ENCODE measurements around the gene C5orf15. TPM values are rescaled to one million over a fixed set of nuclear protein-coding genes. Genes with fewer than 3 reads are reported as not detected.
"Not testable (repeated sequence)": the region's sequence is repeated elsewhere in the genome, so short reads cannot be mapped to it uniquely, and the experiment has no call there.

C5orf15 gene
- total RNA-seq, 1 donor from 2014 or later = 22.5 TPM

DNA sequence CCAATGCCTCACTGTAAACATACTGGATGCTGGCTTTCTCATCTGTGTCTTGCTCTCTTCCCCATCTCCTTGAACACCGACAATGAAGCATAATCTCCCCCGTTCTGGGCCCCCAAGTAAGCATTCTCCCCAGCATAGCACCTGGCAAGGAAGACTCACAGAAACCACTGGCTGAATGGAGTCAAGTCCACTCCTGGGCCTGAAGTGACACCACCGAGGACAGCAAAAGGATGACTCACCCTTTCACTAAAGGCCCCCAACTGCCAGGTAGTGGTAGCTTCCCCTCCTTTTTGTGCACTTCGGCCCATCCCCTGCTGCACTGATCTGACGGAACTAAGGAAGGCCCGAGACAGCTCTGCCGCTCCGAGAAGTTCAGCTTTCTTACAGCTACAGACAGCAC is 26.9 kb upstream of the C5orf15 start:
- no peak for DNase-seq (ENCODE audit: low spot score)
- intact Hi-C loops (cut with DNase I) = no loop called here

DNA sequence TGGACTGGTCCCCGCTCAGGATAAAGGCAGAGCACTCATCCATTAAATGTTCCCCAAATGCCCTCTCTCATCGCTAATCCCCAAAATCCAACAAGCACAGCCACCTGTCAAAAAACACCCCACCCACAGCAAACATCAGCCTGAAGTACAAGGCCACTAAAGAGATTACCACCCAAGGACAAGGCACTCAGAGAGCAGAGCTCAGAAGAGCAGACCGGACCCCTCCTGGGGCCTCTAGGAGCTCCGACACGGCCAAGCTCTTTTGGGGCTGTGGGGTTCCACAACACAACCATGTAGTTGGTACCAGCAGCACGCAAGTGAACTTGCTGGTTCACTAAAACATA is 26.5 kb upstream of the C5orf15 start:
- intact Hi-C loops (cut with DNase I) = no loop called here
- no peak for DNase-seq (ENCODE audit: low spot score)

DNA sequence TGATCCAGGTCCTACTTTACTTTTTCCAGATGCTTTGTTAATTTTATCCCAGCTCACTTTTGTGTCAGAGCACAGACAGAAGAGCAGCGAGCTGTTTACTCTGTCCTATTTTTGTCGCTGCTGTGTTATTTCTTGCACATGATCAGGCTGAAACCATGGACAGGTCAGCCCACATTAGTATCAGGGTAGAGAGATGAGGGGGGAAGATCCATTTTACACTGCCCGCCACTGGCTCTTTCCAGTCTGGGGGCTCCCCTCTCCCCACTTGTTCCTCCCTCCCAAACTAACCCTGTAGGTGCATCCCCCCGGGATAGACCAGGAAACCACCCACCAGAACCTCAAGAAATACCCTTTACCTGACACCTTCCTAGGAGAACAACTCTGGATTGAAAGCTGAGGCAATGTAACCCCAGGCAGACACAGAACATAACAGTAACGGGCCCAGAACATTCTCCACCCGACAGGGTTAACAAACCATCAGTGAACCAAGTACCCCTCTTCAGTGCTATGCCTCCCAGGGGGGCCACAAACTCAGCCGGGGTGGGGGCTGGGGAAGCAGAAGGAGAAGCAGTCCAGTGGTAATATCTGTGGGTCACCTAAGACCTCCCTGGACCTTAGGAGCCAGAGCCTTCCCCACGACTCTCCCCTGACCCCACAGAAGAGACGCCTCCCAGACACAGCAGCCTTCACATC is 26.0 kb upstream of the C5orf15 start:
- no peak for DNase-seq (ENCODE audit: low spot score)
- intact Hi-C loops (cut with DNase I) = no loop called here

DNA sequence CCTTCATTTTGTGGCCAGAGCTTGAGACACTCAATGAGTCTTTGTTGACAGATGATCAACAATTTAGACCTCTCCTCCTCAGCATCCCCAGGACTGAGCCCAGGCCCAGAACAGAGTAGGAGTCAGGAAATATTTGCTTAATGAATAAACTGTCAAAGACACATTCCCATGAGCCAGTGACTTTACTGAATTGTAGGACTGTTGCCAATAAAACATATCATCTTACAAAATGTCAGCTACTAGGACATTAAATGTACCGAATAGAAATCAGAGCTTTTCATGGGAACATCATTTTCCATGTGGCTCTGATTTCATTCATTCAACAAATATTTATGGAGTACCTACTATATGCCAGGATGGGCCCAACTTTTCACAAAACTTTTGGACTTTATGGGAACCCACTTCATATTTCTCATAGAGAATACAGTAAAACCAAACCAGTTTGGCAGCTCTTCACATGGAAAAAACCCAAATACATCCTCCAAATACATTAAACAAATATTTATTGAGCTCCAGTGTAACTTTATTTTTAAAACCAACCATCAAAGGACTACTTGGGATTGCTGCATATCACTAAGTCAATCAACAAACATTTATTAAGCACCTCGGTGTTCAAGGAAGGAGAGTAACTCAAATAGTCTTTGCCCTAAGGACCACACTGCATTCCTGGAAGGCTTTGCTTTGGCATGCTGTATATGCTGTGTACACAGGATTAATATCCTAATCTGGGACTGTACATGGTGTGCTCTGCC is 24.9 kb upstream of the C5orf15 start:
- intact Hi-C loops (cut with DNase I) = no loop called here

DNA sequence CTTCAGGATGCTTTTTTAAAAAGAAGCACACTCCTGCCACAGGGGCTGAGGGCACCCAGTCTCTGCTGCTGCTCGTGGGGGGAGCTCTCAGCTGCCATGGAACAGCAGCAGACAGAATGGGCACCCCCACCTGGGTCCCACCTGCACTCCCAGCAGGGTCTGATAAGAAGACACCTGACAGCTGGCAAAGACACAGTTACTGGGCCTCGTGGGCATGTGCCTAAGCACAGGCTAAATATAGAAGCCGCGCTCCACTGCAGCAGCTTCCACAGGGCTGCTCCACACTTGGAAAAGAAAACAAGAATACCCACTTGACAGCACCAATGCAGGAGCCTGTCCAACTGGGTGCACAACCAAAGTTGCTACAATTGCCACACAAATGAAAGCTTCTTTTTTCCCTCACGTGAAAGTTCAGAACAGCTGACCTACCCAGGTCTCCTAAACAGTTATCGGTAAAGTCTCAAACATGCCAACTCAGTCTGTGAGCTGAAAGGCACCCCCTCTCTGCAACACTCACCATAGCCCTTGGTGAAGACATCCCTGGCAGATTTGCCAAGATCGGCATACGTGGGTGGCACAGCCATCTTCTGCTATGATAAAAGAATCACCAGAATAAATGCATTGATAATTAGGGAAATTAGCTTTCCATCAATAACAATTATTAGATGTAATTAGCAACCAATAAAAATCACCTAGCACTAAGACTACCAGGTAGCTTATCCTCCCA is 24.2 kb upstream of the C5orf15 start:
- peak; percentile 81 for DNase-seq (ENCODE audit: low spot score)
- intact Hi-C loops (cut with DNase I) = no loop called here

More for the DNA sequence above, 24.9 kb upstream of the C5orf15 start:
- no peak for DNase-seq (ENCODE audit: low spot score)

DNA sequence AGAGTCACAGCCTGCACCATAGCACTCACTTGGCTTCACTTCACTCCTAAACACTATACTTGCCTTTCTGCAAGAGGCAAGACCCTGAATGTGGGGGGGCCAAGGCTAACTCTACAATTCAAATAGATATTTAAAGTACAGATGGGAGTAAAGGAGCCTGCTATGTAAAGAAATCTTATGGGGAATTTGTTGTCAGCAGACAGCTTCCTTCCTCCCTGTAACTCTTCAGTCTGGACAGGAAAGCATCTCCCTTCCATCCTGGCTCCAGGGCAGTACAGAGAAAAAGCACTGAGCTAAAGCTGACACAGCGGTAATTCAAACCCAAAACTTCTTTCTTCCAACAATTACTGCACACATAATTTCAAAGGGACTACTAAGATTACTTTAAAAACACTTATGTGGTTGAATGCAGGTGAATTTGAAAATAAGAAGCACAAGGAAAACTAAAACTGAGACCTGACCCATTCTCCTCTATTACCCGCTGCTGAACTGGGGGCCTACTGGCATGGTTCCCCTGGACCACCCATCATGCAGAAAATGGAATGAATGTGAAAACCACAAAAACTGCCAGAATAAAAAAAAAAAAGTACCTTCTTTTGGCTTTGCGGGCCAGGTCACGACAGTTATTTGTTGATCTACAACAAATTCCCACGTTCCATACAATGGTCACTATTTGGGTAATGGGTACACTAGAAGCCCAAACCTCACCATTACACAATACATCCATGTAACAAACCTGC is 22.9 kb upstream of the C5orf15 start:
- DNase-seq (ENCODE audit: low spot score) = no peak
- intact Hi-C loops (cut with DNase I) = no loop called here

DNA sequence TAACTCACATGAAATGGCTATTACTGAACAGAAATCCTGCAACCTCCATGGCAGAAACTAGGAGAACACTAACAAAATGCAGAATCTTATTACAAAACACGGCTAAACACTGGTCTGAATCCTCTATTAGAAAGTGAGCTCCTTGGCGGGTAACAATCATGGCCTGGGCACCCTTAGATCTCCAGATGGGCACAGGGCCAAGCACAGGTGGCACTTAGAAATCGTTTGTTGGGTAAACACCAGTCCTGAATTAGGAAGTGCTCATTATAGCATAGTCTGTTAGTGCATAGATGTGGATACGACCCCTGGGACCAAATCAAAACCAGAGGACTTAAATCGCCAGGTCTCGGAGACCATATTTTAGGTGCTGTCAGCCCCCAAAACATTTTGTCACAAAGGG is 22.0 kb upstream of the C5orf15 start:
- intact Hi-C loops (cut with DNase I) = no loop called here
- no peak for DNase-seq (ENCODE audit: low spot score)

DNA sequence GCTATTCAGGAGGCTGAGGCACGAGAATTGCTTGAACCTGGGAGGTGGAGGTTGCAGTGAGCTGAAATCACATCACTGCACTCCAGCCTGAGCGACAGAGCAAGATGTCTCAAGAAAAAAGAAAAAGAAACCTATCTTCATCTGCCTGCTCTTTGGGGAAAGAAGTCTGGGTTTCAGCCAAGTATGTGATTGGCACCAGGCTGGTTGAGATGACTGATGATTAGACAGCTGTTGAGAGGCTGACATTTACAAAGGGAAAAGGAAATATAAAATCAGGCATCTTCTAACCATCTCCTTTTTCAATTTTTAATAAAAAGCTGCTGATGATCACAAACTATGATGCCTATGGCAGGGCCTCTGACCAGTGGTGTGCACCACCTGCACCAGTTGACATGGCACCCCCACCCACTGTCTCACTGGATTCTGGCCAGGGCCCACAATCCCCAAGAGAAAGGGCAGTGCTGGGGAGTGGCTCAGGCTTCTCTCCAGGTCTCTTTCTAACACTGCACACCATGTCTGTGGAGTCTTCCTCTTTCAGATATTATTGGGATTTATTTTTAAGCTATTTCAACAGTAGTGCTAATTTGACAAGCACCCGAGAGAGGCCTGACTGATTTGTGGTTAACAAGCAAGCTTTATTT is 17.2 kb upstream of the C5orf15 start:
- no peak for DNase-seq (ENCODE audit: low spot score)
- intact Hi-C loops (cut with DNase I) = no loop called here

DNA sequence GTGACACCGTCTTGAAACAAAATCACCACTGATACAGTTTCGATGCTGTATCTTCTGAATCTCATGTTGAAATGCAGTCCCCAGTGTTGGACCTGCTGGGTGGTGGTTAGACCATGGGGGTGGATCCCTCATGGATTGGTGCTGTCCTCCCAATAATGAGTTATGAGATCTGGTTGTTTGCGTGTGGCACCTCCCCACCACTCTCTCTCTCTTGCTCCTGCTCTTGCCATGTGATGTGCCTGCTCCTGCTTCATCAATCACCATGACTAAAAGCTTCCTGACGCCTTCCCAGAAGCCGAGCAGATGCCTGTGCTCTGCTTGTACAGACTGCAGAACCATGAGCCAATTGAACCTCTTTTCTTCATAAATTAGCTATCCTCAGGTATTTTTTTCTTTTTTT is 15.2 kb upstream of the C5orf15 start:
- DNase-seq (ENCODE audit: low spot score) = no peak
- intact Hi-C loops (cut with DNase I) = no loop called here

DNA sequence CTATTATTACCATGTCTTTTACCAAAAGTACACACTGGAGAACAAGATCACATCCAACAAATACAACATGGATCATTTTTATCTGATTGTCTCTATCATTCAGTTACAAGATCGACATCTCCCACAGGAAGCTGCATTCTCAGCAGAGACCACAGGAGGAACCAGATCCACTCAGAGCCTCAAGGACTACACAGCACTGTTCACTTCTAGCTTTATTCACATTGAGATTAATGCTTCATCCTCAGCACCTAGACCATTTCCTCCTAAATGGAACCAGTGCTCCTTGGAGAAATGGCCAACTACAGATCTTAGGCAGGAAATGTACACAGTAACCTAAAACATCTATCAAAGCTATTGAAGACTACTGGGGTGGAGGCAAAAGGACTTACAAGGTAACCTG is 13.3 kb upstream of the C5orf15 start:
- DNase-seq (ENCODE audit: low spot score) = no peak
- intact Hi-C loops (cut with DNase I) = no loop called here

DNA sequence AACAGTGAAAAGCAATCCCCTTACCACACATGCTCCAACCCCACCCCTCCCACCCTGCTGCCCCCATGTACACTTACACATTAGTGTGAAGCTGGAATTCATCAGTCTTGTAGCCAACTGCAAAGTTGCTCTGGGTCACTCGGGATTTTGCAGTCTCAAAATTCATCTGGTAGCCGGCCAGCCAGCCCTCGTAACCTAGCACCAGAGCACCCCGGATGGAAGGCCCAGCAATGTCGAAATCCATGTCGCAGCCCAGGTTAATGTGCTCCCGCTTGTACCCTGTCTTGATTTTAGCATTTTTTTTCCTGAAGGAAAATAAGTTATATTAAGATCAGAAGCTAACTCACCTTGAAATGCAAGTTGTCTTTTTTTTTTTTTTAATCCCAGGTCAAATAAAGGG is 12.2 kb upstream of the C5orf15 start:
- intact Hi-C loops (cut with DNase I) = no loop called here
- no peak for DNase-seq (ENCODE audit: low spot score)

DNA sequence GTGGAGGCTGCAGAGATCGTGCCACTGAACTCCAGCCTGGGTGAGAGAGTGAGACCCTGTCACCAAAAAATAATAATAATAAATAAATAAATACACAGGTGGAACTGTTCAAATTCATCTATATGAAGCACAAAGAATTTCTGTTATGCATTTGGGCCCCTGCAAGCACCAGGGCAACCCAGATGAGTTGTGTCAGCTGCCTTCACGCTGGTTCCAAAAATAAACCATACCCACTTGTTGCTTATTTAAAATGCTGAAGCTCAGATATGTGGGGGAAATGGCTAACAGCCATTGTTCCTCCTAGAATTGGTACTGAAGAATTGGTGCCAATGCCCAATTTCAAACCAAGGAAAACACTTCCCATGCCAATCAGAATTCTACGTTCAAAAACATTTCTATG is 10.5 kb upstream of the C5orf15 start:
- no peak for DNase-seq (ENCODE audit: low spot score)
- intact Hi-C loops (cut with DNase I) = no loop called here

DNA sequence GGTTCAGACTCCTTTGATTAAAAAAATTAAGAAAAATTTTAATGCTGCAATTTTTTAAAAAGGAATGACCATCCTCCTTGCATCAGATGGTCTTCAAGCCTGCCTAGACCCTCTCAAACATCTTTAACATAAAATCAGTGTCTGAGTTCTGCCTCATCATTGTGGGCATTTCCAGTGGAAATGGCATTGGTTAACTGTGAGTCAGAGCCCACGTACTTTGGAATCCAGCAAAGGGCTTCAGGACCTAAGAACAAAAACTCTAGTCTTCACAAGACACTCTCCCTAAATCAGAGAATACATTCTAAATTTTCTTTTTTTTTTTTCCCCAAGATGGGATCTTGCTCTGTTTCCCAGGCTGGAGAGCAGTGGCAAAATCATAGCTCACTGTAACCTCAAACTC is 9.4 kb upstream of the C5orf15 start:
- DNase-seq (ENCODE audit: low spot score) = no peak
- intact Hi-C loops (cut with DNase I) = no loop called here

DNA sequence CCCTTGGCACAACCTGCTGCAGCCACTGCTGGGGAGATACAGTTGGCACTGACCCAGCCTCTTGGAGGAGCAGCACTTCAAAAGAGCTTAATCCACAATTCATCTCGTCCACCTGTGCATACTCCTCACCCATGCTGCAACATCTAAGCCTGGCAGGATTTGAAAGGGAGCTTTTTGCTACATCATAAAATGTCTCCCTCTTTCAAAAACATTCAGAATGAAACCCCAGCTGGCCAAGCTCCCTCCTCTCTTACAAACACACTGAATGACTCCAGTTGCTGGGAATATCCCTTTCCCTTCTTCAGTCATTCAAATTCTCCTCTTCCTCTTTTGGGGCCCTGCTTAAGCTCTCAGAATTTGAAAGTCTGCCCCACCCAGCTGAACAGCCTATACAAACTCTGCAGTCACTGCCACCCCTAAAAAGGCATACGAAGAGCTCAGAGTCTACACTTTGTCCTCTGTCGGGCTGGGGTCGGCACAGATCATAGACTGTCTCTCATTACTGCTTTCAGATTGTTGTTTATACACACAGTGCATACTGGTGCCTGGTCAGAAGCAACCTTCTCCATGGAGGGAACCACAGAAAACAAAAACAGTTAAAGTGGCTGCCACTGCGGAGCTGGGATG is 8.8 kb upstream of the C5orf15 start:
- DNase-seq (ENCODE audit: low spot score) = no peak
- intact Hi-C loops (cut with DNase I) = no loop called here

DNA sequence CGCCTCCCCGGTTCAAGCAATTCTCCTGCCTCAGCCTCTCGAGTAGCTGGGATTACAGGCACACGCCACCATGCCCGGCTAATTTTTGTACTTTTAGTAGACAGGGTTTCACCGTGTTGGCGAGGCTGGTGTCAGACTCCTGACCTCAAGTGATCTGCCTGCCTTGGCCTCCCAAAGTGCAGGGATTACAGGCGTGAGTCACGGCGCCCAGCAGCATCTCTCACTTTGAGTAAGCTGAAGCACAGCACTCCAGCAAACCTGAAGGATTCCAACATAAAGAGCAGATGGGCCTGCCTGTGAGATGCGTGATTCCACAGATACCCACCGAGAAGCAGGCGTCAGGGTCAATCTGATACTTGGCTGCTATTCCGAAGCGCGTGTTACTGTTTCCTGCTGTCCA is 7.1 kb upstream of the C5orf15 start:
- DNase-seq (ENCODE audit: low spot score); intact Hi-C loops (cut with DNase I): not testable (repeated sequence)

DNA sequence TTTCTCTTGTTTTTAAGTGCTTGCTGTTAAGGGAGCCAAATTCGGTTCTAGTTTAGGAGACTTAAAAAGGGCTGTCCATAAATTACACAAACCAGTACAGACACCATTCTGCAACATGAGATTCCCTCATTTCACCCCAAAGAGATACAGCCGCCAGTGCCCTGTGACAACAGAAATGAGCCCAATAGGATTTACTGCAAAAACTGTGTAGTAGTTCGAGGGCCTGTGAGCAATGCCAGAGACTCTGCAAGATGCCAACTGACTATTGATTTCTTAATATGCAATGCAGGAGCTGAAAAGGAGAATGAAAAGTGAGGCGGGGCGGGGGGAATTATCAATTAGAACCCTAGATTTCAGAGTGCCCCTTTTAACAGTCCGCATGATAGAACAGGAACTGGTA is 5.7 kb upstream of the C5orf15 start:
- intact Hi-C loops (cut with DNase I) = no loop called here
- no peak for DNase-seq (ENCODE audit: low spot score)

DNA sequence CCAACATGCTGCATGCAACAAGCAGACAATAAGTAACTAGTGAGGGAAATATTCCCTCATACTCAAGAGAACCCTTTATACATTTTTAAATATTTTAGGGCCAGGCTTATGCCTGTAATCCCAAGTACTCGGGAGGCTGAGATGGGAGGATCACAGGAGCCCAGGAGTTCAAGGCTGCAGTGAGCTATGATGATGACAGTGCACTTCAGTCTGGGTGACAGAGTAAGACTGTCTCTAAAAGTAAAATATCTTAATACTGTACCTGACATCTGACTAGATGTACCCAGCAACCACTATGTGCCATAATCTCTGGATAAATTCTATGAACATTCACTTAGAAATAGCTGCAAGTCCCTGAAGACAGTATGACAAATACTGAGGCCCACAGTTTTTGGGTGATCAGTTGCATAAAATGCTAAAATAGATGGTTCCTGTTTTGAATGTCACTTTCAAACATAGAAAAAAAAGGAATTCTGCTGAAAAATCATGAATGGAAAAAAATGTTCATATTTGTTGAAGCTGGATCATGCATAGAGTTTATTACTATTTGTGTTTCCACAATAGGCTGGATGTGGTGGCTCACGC is 2.0 kb upstream of the C5orf15 start:
- intact Hi-C loops (cut with DNase I) = no loop called here
- no peak for DNase-seq (ENCODE audit: low spot score)

DNA sequence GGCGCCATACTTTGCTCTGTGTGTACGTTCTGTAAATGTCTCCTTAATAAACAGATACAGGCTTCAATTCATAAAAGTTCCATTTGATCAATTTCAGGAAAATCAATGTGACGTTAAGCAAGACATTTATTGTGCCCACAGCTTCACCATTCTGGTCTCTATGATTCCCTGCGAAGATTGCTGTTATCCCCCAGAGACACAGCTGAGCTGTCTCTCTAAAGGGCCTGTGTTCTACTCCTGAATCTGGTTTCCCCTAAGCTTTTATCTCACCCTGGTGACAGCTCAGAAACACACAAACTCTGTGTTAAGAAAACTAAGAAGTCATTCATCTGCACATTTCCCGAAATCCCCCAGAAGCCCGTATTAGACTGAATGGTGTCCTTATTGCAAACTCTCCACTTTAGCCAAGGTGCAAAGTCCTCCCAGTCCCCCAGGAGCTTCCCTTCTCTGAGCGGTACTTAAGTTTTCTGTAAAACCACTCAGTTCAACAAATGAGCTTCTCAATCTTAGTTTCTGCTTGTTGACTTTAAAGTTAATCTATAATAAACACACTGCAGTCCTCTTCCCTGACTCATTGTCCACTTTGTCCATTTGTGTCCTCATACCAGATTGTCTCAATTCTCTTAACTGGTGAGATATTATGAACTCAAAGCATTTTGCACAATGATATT is 1.4 kb upstream of the C5orf15 start:
- intact Hi-C loops (cut with DNase I) = no loop called here
- no peak for DNase-seq (ENCODE audit: low spot score)

All from cardiac septum (tissue), 1 donor.